Measurements from ENCODE around the gene IL20RA.
"Not testable (repeated sequence)": the region's sequence is repeated elsewhere in the genome, so short reads cannot be mapped to it uniquely, and the experiment has no call there.

IL20RA gene

GRCh38 chr6:136975089-136975715 lies 69.6 kb downstream of the IL20RA start:
- DNase-seq (ENCODE audit: low read depth in 1 of 2, low spot score in 1 of 2): no peak

- not testable (repeated sequence) for DNase-seq (ENCODE audit: low read depth in 1 of 2, low spot score in 1 of 2)
Observed at GRCh38 chr6:136973781-136974180, 71.0 kb downstream of the IL20RA start.

- DNase-seq (ENCODE audit: low read depth in 1 of 2, low spot score in 1 of 2): no peak
Observed at GRCh38 chr6:136971609-136972008, 73.2 kb downstream of the IL20RA start.

- DNase-seq (ENCODE audit: low read depth in 1 of 2, low spot score in 1 of 2): no peak
Observed at GRCh38 chr6:136969930-136970329, 74.8 kb downstream of the IL20RA start.

GRCh38 chr6:136969433-136969832 lies 75.3 kb downstream of the IL20RA start:
- DNase-seq (ENCODE audit: low read depth in 1 of 2, low spot score in 1 of 2): no peak

- no peak for DNase-seq (ENCODE audit: low read depth in 1 of 2, low spot score in 1 of 2)
Observed at GRCh38 chr6:136968837-136969236, 75.9 kb downstream of the IL20RA start.

- peak in 1 of 2 donors; percentile 20 for DNase-seq (ENCODE audit: low read depth in 1 of 2, low spot score in 1 of 2)
Observed at GRCh38 chr6:136967876-136968752, 76.7 kb downstream of the IL20RA start.

GRCh38 chr6:136964398-136964797 lies 80.4 kb downstream of the IL20RA start:
- DNase-seq (ENCODE audit: low read depth in 1 of 2, low spot score in 1 of 2): no peak

- no peak for DNase-seq (ENCODE audit: low read depth in 1 of 2, low spot score in 1 of 2)
Observed at GRCh38 chr6:136963259-136963658, 81.5 kb downstream of the IL20RA start.

GRCh38 chr6:136962661-136963060 lies 82.1 kb downstream of the IL20RA start:
- DNase-seq (ENCODE audit: low read depth in 1 of 2, low spot score in 1 of 2): no peak

GRCh38 chr6:136961848-136962247 lies 82.9 kb downstream of the IL20RA start:
- DNase-seq (ENCODE audit: low read depth in 1 of 2, low spot score in 1 of 2): no peak

GRCh38 chr6:136960781-136961180 lies 84.0 kb downstream of the IL20RA start:
- no peak for DNase-seq (ENCODE audit: low read depth in 1 of 2, low spot score in 1 of 2)

GRCh38 chr6:136959935-136960334 lies 84.8 kb downstream of the IL20RA start:
- not testable (repeated sequence) for DNase-seq (ENCODE audit: low read depth in 1 of 2, low spot score in 1 of 2)

- no peak for DNase-seq (ENCODE audit: low read depth in 1 of 2, low spot score in 1 of 2)
Observed at GRCh38 chr6:136959471-136959891, 85.3 kb downstream of the IL20RA start.

- no peak for DNase-seq (ENCODE audit: low read depth in 1 of 2, low spot score in 1 of 2)
Observed at GRCh38 chr6:136958168-136958567, 86.6 kb downstream of the IL20RA start.

GRCh38 chr6:136956590-136957544 lies 87.9 kb downstream of the IL20RA start:
- no peak for DNase-seq (ENCODE audit: low read depth in 1 of 2, low spot score in 1 of 2)

- DNase-seq (ENCODE audit: low read depth in 1 of 2, low spot score in 1 of 2): no peak
Observed at GRCh38 chr6:136955123-136955522, 89.6 kb downstream of the IL20RA start.

GRCh38 chr6:136952714-136953260 lies 92.0 kb downstream of the IL20RA start:
- no peak for DNase-seq (ENCODE audit: low read depth in 1 of 2, low spot score in 1 of 2)

GRCh38 chr6:136950436-136951126 lies 94.2 kb downstream of the IL20RA start:
- no peak for DNase-seq (ENCODE audit: low read depth in 1 of 2, low spot score in 1 of 2)
